ENCODE results near the gene ALDH3A2.

GRCh38 chr17:19614900-19615299, 33.7 kb upstream of the ALDH3A2 start:
- no peak for TF ChIP-seq CTCF (IDR thresholded peaks at IDR 0.05)
- TF ChIP-seq POLR2A (IDR thresholded peaks at IDR 0.05) = no peak
